ENCODE data around the gene RXRB. TPM values are rescaled to one million over a fixed set of nuclear protein-coding genes. Genes with fewer than 3 reads are reported as not detected.
A peak's percentile ranks its signal among the peaks of the same experiment; 100 is the strongest.

Gene RXRB
- total and polyA plus RNA-seq, 10 of the 15 experiments (the other 5 are each of a cell fraction or from before 2014, with no cell fraction given) = 0.71 to 35.0 (median 20.4) TPM

DNA sequence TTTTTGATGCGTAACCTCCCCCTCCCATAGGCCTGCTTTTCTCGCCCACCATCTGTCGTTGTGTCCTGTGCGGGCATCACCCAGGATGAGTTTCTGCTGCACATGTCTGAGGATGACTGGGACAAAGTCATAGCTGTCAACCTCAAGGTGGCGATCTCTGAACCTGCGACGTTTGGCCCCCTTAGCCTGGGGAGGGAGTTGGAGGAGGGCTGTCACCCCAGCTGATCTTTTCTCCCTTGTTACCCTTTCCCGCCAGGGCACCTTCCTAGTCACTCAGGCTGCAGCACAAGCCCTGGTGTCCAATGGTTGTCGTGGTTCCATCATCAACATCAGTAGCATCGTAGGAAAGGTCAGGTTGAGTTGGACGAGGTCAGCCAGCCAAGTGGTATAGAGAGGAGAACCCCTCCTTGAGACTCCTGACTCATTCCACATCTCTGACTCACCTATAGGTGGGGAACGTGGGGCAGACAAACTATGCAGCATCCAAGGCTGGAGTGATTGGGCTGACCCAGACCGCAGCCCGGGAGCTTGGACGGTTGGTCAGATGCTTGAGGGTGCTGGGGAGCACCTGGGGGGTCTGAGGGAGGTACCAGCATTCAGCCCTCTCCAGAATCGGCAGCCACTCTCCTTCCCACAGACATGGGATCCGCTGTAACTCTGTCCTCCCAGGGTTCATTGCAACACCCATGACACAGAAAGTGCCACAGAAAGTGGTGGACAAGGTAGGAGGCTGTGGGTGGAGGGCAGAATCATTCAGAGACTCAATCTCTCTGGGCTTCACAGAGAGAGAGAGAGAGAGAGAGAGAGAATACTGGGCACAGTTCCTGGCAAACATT is 4.9 kb upstream of the RXRB start:
- intact Hi-C loops (cut with micrococcal nuclease; ENCODE audit: unreplicated experiment) (loop anchor here (1.0 to 10.0 kb wide), 2 partner anchors 43 to 369 kb away; no protein-coding TSS in a partner anchor), in situ Hi-C loops (cut with MboI) (no loop called here)
- Histone ChIP-seq H3K27ac (ENCODE audit: control insufficient read depth, insufficient read depth) (peak overlapping the region; percentile 78), H3K9me3 (replicated peaks; ENCODE audit: control insufficient read depth, insufficient read depth, low read length) (no peaks in the 10 kb centered on the region), H2AFZ (ENCODE audit: control insufficient read depth, low read depth, low read length) (peak overlapping the region; percentile 11), H4K20me1 (ENCODE audit: control insufficient read depth, insufficient read depth) (no peaks in the 10 kb centered on the region), H3K4me3 (peak overlapping the region; percentile 94), H3K9ac (ENCODE audit: control insufficient read depth, insufficient read depth, low read length) (peak overlapping the region; percentile 80), H3K36me3 (ENCODE audit: control insufficient read depth in 2 of 2, insufficient read depth in 2 of 2, low read length in 1 of 2) (peaks cover 8 to 20% of the 10 kb centered on the region in 2 experiments), H3K4me2 (ENCODE audit: control insufficient read depth, insufficient read depth) (peak overlapping the region; percentile 98), H3K79me2 (ENCODE audit: control insufficient read depth, insufficient read depth, low read length) (peaks cover 24% of the 10 kb centered on the region), H3K27me3 (replicated peaks in 1 of 2; ENCODE audit: control insufficient read depth in 2 of 2, insufficient read depth in 2 of 2, low read length in 1 of 2) (no peaks in the 10 kb centered on the region), H3K4me1 (ENCODE audit: control insufficient read depth, insufficient read depth, low read length) (peaks cover 33% of the 10 kb centered on the region)
- peak; percentile 29 for ATAC-seq
- SMC1A ChIA-PET (ENCODE audit: uncharacterized antibody, unreplicated experiment) = interaction anchor here (1.0 to 1.3 kb wide), 2 partner anchors 41 to 43 kb away, joined by 3 to 8 read pairs; no protein-coding TSS in a partner anchor
- RAD21 ChIA-PET (ENCODE audit: unreplicated experiment) = interaction anchor here (2.9 kb wide), 1 partner anchor 44 kb away, joined by 25 read pairs; no protein-coding TSS in a partner anchor
- POLR2A ChIA-PET = interaction anchor here (0.5 to 1.2 kb wide), 4 partner anchors 10 to 114 kb away, joined by 3 to 4 read pairs (median 3); no protein-coding TSS in a partner anchor
- CTCF ChIA-PET = interaction anchor here (2.4 kb wide), 1 partner anchor 44 kb away, joined by 19 read pairs; no protein-coding TSS in a partner anchor
- DNase-seq (ENCODE audit: low read depth, low spot score) = no peak
- WGBS (ENCODE audit: insufficient coverage, insufficient replicate concordance, low lambda C conversion rate, missing lambda C conversion rate) = 6% methylated on average over 17 of the region's 17 CpGs
- BruUV-seq (replicated peaks) = no TSS peak
- FAIRE-seq = no peak
- TF ChIP-seq RFX5 (IDR thresholded peaks at IDR 0.05; ENCODE audit: low read depth, low read length) (no peak), DPF2 (IDR thresholded peaks at IDR 0.05) (0 out of 2 replicates have a peak, but pooled peaks have one; percentile 1), YY1 (IDR thresholded peaks at IDR 0.05; ENCODE audit: low read depth, low read length) (no peak), EP300 (IDR thresholded peaks at IDR 0.05; ENCODE audit: borderline replicate concordance in 1 of 2, control insufficient read depth in 1 of 2, low read depth in 2 of 2, low read length in 2 of 2) (no peak), EZH2 (IDR thresholded peaks at IDR 0.05; ENCODE audit: borderline replicate concordance, control insufficient read depth, low read depth, low read length) (no peak), IKZF2 (IDR thresholded peaks at IDR 0.05) (peak; percentile 7 to 19; a peak in 1 of 4 replicates), CREM (IDR thresholded peaks at IDR 0.05; ENCODE audit: low read depth) (no peak), GABPA (IDR thresholded peaks at IDR 0.05; ENCODE audit: low read depth) (no peak), MXI1 (IDR thresholded peaks at IDR 0.05; ENCODE audit: low read depth, low read length) (peak; percentile 43; the same call in 1 of the 2 replicates), SMAD5 (IDR thresholded peaks at IDR 0.05; ENCODE audit: low read depth) (no peak), FOXK2 (IDR thresholded peaks at IDR 0.05) (no peak), JUNB (IDR thresholded peaks at IDR 0.05) (peak; percentile 68), SIN3A (IDR thresholded peaks at IDR 0.05; ENCODE audit: low read depth, low read length) (no peak), RAD21 (IDR thresholded peaks at IDR 0.05; ENCODE audit: insufficient read depth, low read depth, low read length) (peak; percentile 27; the same call in 1 of the 2 replicates), EED (IDR thresholded peaks at IDR 0.05; ENCODE audit: low read depth) (peak; percentile 84), NFIC (IDR thresholded peaks at IDR 0.05; ENCODE audit: low read depth, low read length) (no peak)
- TF ChIP-seq, protein P1, sequence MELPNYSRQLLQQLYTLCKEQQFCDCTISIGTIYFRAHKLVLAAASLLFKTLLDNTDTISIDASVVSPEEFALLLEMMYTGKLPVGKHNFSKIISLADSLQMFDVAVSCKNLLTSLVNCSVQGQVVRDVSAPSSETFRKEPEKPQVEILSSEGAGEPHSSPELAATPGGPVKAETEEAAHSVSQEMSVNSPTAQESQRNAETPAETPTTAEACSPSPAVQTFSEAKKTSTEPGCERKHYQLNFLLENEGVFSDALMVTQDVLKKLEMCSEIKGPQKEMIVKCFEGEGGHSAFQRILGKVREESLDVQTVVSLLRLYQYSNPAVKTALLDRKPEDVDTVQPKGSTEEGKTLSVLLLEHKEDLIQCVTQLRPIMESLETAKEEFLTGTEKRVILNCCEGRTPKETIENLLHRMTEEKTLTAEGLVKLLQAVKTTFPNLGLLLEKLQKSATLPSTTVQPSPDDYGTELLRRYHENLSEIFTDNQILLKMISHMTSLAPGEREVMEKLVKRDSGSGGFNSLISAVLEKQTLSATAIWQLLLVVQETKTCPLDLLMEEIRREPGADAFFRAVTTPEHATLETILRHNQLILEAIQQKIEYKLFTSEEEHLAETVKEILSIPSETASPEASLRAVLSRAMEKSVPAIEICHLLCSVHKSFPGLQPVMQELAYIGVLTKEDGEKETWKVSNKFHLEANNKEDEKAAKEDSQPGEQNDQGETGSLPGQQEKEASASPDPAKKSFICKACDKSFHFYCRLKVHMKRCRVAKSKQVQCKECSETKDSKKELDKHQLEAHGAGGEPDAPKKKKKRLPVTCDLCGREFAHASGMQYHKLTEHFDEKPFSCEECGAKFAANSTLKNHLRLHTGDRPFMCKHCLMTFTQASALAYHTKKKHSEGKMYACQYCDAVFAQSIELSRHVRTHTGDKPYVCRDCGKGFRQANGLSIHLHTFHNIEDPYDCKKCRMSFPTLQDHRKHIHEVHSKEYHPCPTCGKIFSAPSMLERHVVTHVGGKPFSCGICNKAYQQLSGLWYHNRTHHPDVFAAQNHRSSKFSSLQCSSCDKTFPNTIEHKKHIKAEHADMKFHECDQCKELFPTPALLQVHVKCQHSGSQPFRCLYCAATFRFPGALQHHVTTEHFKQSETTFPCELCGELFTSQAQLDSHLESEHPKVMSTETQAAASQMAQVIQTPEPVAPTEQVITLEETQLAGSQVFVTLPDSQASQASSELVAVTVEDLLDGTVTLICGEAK (IDR thresholded peaks at IDR 0.05; ENCODE audit: borderline replicate concordance) = no peak
- TF ChIP-seq, protein P2, sequence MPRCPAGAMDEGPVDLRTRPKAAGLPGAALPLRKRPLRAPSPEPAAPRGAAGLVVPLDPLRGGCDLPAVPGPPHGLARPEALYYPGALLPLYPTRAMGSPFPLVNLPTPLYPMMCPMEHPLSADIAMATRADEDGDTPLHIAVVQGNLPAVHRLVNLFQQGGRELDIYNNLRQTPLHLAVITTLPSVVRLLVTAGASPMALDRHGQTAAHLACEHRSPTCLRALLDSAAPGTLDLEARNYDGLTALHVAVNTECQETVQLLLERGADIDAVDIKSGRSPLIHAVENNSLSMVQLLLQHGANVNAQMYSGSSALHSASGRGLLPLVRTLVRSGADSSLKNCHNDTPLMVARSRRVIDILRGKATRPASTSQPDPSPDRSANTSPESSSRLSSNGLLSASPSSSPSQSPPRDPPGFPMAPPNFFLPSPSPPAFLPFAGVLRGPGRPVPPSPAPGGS (IDR thresholded peaks at IDR 0.05; ENCODE audit: borderline replicate concordance, insufficient read depth, low read depth, low read length, poor library complexity, severe bottlenecking) = peak; percentile 22

All from GM12878 (cell line).